Effector memory CD4-positive, alpha-beta T cell (primary cell): ENCODE data around the gene CDH23.

Experiments used
- DNase-seq, 3 donors: peaks; one replicate each; pipeline ENCODE4 v3.0.0-alpha.2; 2020
- H3K27ac ChIP-seq: 2 replicates; pipeline ENCODE4 v1.7.0; 2013; ENCODE audit warnings: mild to moderate bottlenecking, low read length, moderate library complexity; ENCODE audit not compliant: insufficient read depth, poor library complexity, severe bottlenecking
- H3K27me3 ChIP-seq: replicated peaks from 2 replicates; pipeline ENCODE4 v1.7.0; 2013; ENCODE audit warnings: mild to moderate bottlenecking, low read length; ENCODE audit not compliant: insufficient read depth, control insufficient read depth, poor library complexity, severe bottlenecking
- H3K36me3 ChIP-seq: 2 replicates; pipeline ENCODE4 v1.7.0; 2013; ENCODE audit warnings: mild to moderate bottlenecking, low read length, moderate library complexity; ENCODE audit not compliant: control insufficient read depth, insufficient read depth
- H3K4me1 ChIP-seq: 2 replicates; pipeline ENCODE4 v1.7.0; 2013; ENCODE audit warnings: low read length, mild to moderate bottlenecking; ENCODE audit not compliant: control insufficient read depth, insufficient read depth, poor library complexity, severe bottlenecking
- H3K4me3 ChIP-seq: 2 replicates; pipeline ENCODE4 v1.7.0; 2013; ENCODE audit warnings: low read length, low read depth, mild to moderate bottlenecking; ENCODE audit not compliant: insufficient read depth, poor library complexity, severe bottlenecking
- H3K9me3 ChIP-seq: 2 replicates; pipeline ENCODE4 v1.7.0; 2013; ENCODE audit warnings: mild to moderate bottlenecking, low read length, moderate library complexity; ENCODE audit not compliant: control insufficient read depth

The CDH23 gene

GRCh38 chr10:71820966-71821365 lies 424.2 kb downstream of the CDH23 start:
- Histone ChIP-seq H3K9me3 (no peaks in the 10 kb centered on the region), H3K36me3 (peaks cover 94% of the 10 kb centered on the region), H3K27me3 (no peaks in the 10 kb centered on the region), H3K27ac (no peak overlapping the region), H3K4me1 (no peaks in the 10 kb centered on the region), H3K4me3 (no peak overlapping the region)
- DNase-seq, result no peak

- Histone ChIP-seq H3K4me3 (no peak overlapping the region), H3K36me3 (peaks cover 92% of the 10 kb centered on the region), H3K27ac (no peak overlapping the region), H3K27me3 (no peaks in the 10 kb centered on the region), H3K4me1 (no peaks in the 10 kb centered on the region), H3K9me3 (no peaks in the 10 kb centered on the region)
- DNase-seq, result no peak
Measured at GRCh38 chr10:71821909-71822763, 425.4 kb downstream of the CDH23 start.

GRCh38 chr10:71823356-71823755 lies 426.6 kb downstream of the CDH23 start:
- no peaks in the 10 kb centered on the region for H3K27me3 ChIP-seq
- no peaks in the 10 kb centered on the region for H3K9me3 ChIP-seq
- no peak overlapping the region for H3K4me3 ChIP-seq
- no peak overlapping the region for H3K27ac ChIP-seq
- H3K4me1 ChIP-seq, result no peaks in the 10 kb centered on the region
- H3K36me3 ChIP-seq, result peaks cover 86% of the 10 kb centered on the region
- DNase-seq, result no peak

GRCh38 chr10:71824333-71824732 lies 427.6 kb downstream of the CDH23 start:
- Histone ChIP-seq H3K4me1 (no peaks in the 10 kb centered on the region), H3K36me3 (peaks cover 83% of the 10 kb centered on the region), H3K9me3 (no peaks in the 10 kb centered on the region), H3K27me3 (no peaks in the 10 kb centered on the region), H3K4me3 (no peak overlapping the region), H3K27ac (no peak overlapping the region)
- DNase-seq, result no peak

GRCh38 chr10:71825217-71825616 lies 428.5 kb downstream of the CDH23 start:
- H3K9me3 ChIP-seq, result no peaks in the 10 kb centered on the region
- no peak for DNase-seq
- no peaks in the 10 kb centered on the region for H3K27me3 ChIP-seq
- no peaks in the 10 kb centered on the region for H3K4me1 ChIP-seq
- no peak overlapping the region for H3K4me3 ChIP-seq
- H3K27ac ChIP-seq, result no peak overlapping the region
- peaks cover 81% of the 10 kb centered on the region for H3K36me3 ChIP-seq

GRCh38 chr10:71827852-71828251 lies 431.1 kb downstream of the CDH23 start:
- Histone ChIP-seq H3K36me3 (peaks cover 84% of the 10 kb centered on the region), H3K27ac (no peak overlapping the region), H3K9me3 (no peaks in the 10 kb centered on the region), H3K4me3 (no peak overlapping the region), H3K27me3 (no peaks in the 10 kb centered on the region), H3K4me1 (no peaks in the 10 kb centered on the region)
- DNase-seq, result no peak

GRCh38 chr10:71828702-71829101 lies 432.0 kb downstream of the CDH23 start:
- Histone ChIP-seq H3K9me3 (no peaks in the 10 kb centered on the region), H3K27me3 (no peaks in the 10 kb centered on the region), H3K36me3 (peaks cover 78% of the 10 kb centered on the region), H3K4me1 (no peaks in the 10 kb centered on the region), H3K4me3 (no peak overlapping the region), H3K27ac (no peak overlapping the region)
- no peak for DNase-seq

GRCh38 chr10:71829171-71829570 lies 432.5 kb downstream of the CDH23 start:
- Histone ChIP-seq H3K4me1 (no peaks in the 10 kb centered on the region), H3K27me3 (no peaks in the 10 kb centered on the region), H3K36me3 (peaks cover 76% of the 10 kb centered on the region), H3K27ac (no peak overlapping the region), H3K4me3 (no peak overlapping the region), H3K9me3 (no peaks in the 10 kb centered on the region)
- DNase-seq, result no peak

GRCh38 chr10:71829896-71830295 lies 433.2 kb downstream of the CDH23 start:
- DNase-seq, result no peak
- Histone ChIP-seq H3K9me3 (no peaks in the 10 kb centered on the region), H3K4me3 (no peak overlapping the region), H3K27ac (no peak overlapping the region), H3K27me3 (no peaks in the 10 kb centered on the region), H3K4me1 (no peaks in the 10 kb centered on the region), H3K36me3 (peaks cover 70% of the 10 kb centered on the region)

- Histone ChIP-seq H3K27ac (no peak overlapping the region), H3K27me3 (no peaks in the 10 kb centered on the region), H3K36me3 (peaks cover 62% of the 10 kb centered on the region), H3K4me3 (no peak overlapping the region), H3K9me3 (no peaks in the 10 kb centered on the region), H3K4me1 (no peaks in the 10 kb centered on the region)
- DNase-seq, result no peak
Measured at GRCh38 chr10:71830726-71831125, 434.0 kb downstream of the CDH23 start.
